ENCODE measurements around the gene ATP9B. TPM values are rescaled to one million over a fixed set of nuclear protein-coding genes. Genes with fewer than 3 reads are reported as not detected.

ATP9B gene
- total RNA-seq, 1 experiment from 2014 or later: 17.9 TPM

DNA sequence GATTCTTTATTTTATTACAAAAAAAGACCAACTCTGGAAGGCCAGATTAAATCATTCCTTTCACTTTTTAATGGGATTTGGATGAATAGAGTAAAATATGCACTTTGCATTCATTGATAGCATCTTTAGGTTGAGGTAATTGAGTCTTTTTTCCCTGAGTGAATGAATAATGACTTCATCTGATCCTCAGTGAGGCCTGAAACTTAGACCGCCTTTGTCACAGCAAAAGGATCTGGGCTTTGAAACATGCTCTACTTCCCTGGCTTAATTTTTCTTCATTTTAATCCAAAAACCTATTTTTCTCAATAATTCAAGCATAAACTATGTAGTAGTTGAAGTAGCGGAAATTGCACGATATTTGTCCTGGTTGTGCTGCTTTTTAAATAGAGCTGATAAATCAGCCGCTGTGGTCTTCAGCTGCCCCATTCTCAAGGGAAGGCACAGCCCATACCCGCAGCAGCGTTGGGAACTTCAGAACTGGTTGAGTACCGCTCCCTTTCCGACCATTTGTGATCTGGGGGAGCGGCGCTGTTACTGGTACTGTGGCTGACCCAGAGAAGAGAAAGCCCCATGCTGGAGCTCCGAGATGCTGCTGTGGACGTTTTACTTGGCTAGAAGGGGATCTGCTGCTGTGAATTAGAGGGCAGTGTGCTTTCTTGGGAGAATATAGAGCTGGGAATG lies 181.2 kb downstream of the ATP9B start:
- ChIA-PET CTCF (no interaction called here), POLR2A (ENCODE audit: low non-redundant PET) (no interaction called here)
- TF ChIP-seq EZH2 (IDR thresholded peaks at IDR 0.05; ENCODE audit: borderline replicate concordance, low read depth, low read length, poor library complexity, severe bottlenecking) (no peak), CTCF (conservative IDR thresholded peaks at IDR 0.05; ENCODE audit: low read depth, low read length) (no peak)
- Histone ChIP-seq H3K27ac (ENCODE audit: low read depth, low read length, poor library complexity, severe bottlenecking) (no peak overlapping the region), H3K9me3 (ENCODE audit: low read depth, low read length, poor library complexity, severe bottlenecking) (no peaks in the 10 kb centered on the region), H3K27me3 (replicated peaks; ENCODE audit: insufficient read depth, low read depth, low read length, poor library complexity) (peaks cover 9% of the 10 kb centered on the region), H3K4me3 (ENCODE audit: low read depth, low read length, poor library complexity, severe bottlenecking) (no peak overlapping the region), H3K4me1 (ENCODE audit: insufficient read depth, low read length, poor library complexity, severe bottlenecking) (no peaks in the 10 kb centered on the region), H3K36me3 (ENCODE audit: insufficient read depth, low read length, poor library complexity, severe bottlenecking) (no peaks in the 10 kb centered on the region)
- BruUV-seq (replicated peaks): no TSS peak
- DNase-seq (ENCODE audit: low spot score): no peak
- intact Hi-C loops (cut with micrococcal nuclease; ENCODE audit: unreplicated experiment): no loop called here

GRCh38 chr18:79251021-79251420 lies 181.8 kb downstream of the ATP9B start:
- no peaks in the 10 kb centered on the region for H3K36me3 ChIP-seq (ENCODE audit: insufficient read depth, low read length, poor library complexity, severe bottlenecking)
- no peak for TF ChIP-seq EZH2 (IDR thresholded peaks at IDR 0.05; ENCODE audit: borderline replicate concordance, low read depth, low read length, poor library complexity, severe bottlenecking)
- intact Hi-C loops (cut with micrococcal nuclease; ENCODE audit: unreplicated experiment): no loop called here
- no peak overlapping the region for H3K27ac ChIP-seq (ENCODE audit: low read depth, low read length, poor library complexity, severe bottlenecking)
- H3K4me3 ChIP-seq (ENCODE audit: low read depth, low read length, poor library complexity, severe bottlenecking): no peak overlapping the region
- no peaks in the 10 kb centered on the region for H3K9me3 ChIP-seq (ENCODE audit: low read depth, low read length, poor library complexity, severe bottlenecking)
- CTCF ChIA-PET: no interaction called here
- H3K4me1 ChIP-seq (ENCODE audit: insufficient read depth, low read length, poor library complexity, severe bottlenecking): no peaks in the 10 kb centered on the region
- peaks cover 9% of the 10 kb centered on the region for H3K27me3 ChIP-seq (replicated peaks; ENCODE audit: insufficient read depth, low read depth, low read length, poor library complexity)
- BruUV-seq (replicated peaks): no TSS peak
- POLR2A ChIA-PET (ENCODE audit: low non-redundant PET): no interaction called here
- no peak for DNase-seq (ENCODE audit: low spot score)

DNA sequence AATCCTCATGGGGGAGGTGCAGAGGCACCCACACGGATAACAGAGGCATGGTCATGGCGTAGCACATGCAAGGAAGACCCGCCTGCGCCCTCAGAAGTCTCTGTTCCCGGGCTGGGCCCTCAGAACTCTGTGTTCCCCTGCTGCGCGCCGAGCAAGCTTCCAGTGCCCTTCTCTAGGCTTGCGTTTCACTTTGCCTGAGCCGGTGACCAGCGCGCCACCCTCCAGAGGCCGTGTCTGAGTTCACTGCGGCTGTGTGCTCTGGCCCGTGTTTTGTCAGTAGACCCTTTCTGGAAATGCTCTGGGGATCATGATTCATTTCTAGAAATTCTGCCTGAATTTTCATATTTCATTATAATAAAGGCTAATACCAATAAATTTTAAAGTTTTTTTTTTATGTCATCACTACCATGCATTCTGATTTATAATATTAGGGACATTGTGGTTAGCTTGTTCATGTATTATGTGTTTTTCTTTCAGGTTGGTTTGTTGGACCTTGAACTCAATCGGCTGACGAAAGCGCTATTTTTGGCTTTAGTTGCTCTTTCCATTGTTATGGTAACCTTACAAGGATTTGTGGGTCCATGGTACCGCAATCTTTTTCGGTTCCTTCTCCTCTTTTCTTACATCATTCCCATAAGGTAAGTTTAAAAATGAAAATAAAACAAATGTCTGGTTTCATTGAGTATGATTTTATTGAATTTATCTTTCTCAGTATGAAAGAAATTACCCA lies 183.9 kb downstream of the ATP9B start:
- CTCF ChIA-PET: no interaction called here

More for the DNA sequence above, 183.9 kb downstream of the ATP9B start:
- no peak overlapping the region for H3K27ac ChIP-seq (ENCODE audit: low read depth, low read length, poor library complexity, severe bottlenecking)
- H3K4me3 ChIP-seq (ENCODE audit: low read depth, low read length, poor library complexity, severe bottlenecking): no peak overlapping the region
- POLR2A ChIA-PET (ENCODE audit: low non-redundant PET): no interaction called here
- intact Hi-C loops (cut with micrococcal nuclease; ENCODE audit: unreplicated experiment): no loop called here
- H3K9me3 ChIP-seq (ENCODE audit: low read depth, low read length, poor library complexity, severe bottlenecking): no peaks in the 10 kb centered on the region
- no peaks in the 10 kb centered on the region for H3K36me3 ChIP-seq (ENCODE audit: insufficient read depth, low read length, poor library complexity, severe bottlenecking)
- BruUV-seq (replicated peaks): no TSS peak
- no peak for DNase-seq (ENCODE audit: low spot score)
- TF ChIP-seq EZH2 (IDR thresholded peaks at IDR 0.05; ENCODE audit: borderline replicate concordance, low read depth, low read length, poor library complexity, severe bottlenecking): no peak
- TF ChIP-seq CTCF (conservative IDR thresholded peaks at IDR 0.05; ENCODE audit: low read depth, low read length): no peak
- H3K4me1 ChIP-seq (ENCODE audit: insufficient read depth, low read length, poor library complexity, severe bottlenecking): no peaks in the 10 kb centered on the region
- no peaks in the 10 kb centered on the region for H3K27me3 ChIP-seq (replicated peaks; ENCODE audit: insufficient read depth, low read depth, low read length, poor library complexity)

All from A673 (cell line).